Tibial nerve (tissue), 4 donors: Measurements from ENCODE around the gene TENT4B. TPM values are rescaled to one million over a fixed set of nuclear protein-coding genes. Genes with fewer than 3 reads are reported as not detected.
A peak's percentile ranks its signal among the peaks of the same experiment; 100 is the strongest.

Experiments
- DNase-seq, 2 donors: peaks; one replicate each; pipeline ENCODE4 v3.0.0-alpha.2; 2019; ENCODE audit warnings: low spot score in 2 of 2
- H3K27ac ChIP-seq, 4 donors: fragments of 200-600 bp; sonication (generic) in 3 of 4; one replicate each; pipeline ENCODE4 v1.5.1; 2017 to 2019; ENCODE audit warnings: mild to moderate bottlenecking in 1 of 4
- H3K27me3 ChIP-seq, 2 donors: fragments of 200-600 bp; sonication (generic) in 1 of 2; one replicate each; pipeline versions ENCODE4 v1.5.1 to v1.6.0; 2017 to 2019
- H3K36me3 ChIP-seq, 3 donors: fragments of 200-600 bp; sonication (generic); one replicate each; pipeline ENCODE4 v1.5.1; 2018 to 2019
- H3K4me1 ChIP-seq, 4 donors: fragments of 200-600 bp; sonication (generic) in 3 of 4; one replicate each; pipeline ENCODE4 v1.5.1; 2017 to 2019
- H3K4me3 ChIP-seq, 4 donors: fragments of 200-600 bp; sonication (generic) in 3 of 4; one replicate each; pipeline ENCODE4 v1.5.1; 2017 to 2019; ENCODE audit warnings: mild to moderate bottlenecking in 1 of 4, moderate library complexity in 1 of 4
- H3K9me3 ChIP-seq, 4 donors: fragments of 200-600 bp; sonication (generic) in 3 of 4; one replicate each; pipeline ENCODE4 v1.5.1; 2017 to 2019
- CTCF ChIP-seq, 5 experiments: fragments of 200-600 bp in 3 of 5; fragments of 450-650 bp in 2 of 5; sonication (generic) in 3 of 5; IDR thresholded peaks; one replicate each; pipeline ENCODE4 v1.5.1; 2016 to 2019; ENCODE audit warnings: antibody characterized with exemption in 5 of 5, mild to moderate bottlenecking in 3 of 5, moderate library complexity in 2 of 5
- EP300 ChIP-seq, 2 donors: sonication (generic); formaldehyde crosslinking; IDR thresholded peaks; one replicate each; pipeline ENCODE4 v1.6.1; 2017; ENCODE audit warnings: antibody characterized with exemption in 2 of 2, mild to moderate bottlenecking in 1 of 2
- POLR2A ChIP-seq, 2 donors: fragments of 450-650 bp; IDR thresholded peaks; one replicate each; pipeline ENCODE4 v1.6.1; 2017; ENCODE audit warnings: antibody characterized with exemption in 2 of 2, mild to moderate bottlenecking in 2 of 2, moderate library complexity in 2 of 2
- WGBS, 2 donors: methylation state at CpG; one replicate each; pipeline ENCODE4 v1.1.5; 2018; 5-methylcytosine and 5-hydroxymethylcytosine counted together
- total RNA-seq, 4 donors: library from RNA; depleted of rRNA; stranded (reverse); fragments of >200 nt; gene quantifications; one replicate each; pipeline ENCODE4 v1.1.0, GENCODE V29; 2016

Gene TENT4B
- total RNA-seq, 4 donors from 2014 or later = 11.7 to 18.6 (median 16.5) TPM

DNA sequence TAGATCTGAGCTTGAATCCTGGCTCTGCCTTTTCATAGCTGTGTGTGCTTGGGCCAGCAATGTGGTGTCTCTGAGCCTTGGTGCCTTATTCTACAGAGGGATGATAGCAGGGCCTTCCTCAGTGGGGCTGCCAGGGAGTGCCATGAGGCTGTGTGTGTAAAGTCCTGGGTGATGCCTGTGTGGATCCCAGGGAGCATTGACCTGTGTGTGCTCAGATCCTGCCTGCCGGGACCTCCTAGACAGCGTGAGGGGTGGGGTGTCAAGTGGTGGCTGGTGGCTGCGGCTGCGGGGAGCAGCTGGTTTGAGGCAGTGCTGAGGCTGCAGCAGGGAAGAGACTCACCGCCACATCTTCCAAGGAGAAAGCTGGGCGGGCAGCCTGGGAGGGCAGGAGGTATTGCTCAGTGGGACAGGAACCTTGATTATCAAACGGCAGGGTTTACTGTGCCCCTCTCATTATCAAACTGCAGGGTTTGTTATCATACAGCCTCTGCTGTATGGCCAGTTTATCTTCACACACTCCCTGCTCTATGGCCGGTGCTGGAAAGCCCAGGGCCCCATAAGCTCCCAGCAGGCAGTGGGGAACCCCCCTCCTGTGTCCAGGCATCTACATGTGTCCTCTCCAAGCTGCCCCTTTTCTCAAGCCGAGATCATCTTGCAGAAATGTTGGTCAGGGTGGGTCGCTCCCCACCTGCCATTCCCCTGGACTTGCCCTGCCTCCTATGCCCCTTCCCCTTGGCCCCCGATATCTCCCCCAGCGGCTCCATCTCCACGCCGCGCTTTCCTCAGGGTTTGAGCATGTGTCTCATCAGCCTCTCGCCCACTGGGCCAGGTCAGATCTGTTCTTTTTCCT is 110.2 kb downstream of the TENT4B start:
- Histone ChIP-seq H3K4me1 (peaks cover 0 to 57% (median 18%) of the 10 kb centered on the region in 4 donors), H3K27ac (no peak overlapping the region), H3K36me3 (no peaks in the 10 kb centered on the region), H3K27me3 (no peaks in the 10 kb centered on the region), H3K4me3 (no peak overlapping the region), H3K9me3 (no peaks in the 10 kb centered on the region)
- WGBS, 2 donors = 77 to 84% methylated on average over 15 to 16 of the region's 16 CpGs
- TF ChIP-seq EP300 (IDR thresholded peaks at IDR 0.05) (no peak), POLR2A (IDR thresholded peaks at IDR 0.05) (no peak), CTCF (IDR thresholded peaks at IDR 0.05) (no peak)
- no peak for DNase-seq

DNA sequence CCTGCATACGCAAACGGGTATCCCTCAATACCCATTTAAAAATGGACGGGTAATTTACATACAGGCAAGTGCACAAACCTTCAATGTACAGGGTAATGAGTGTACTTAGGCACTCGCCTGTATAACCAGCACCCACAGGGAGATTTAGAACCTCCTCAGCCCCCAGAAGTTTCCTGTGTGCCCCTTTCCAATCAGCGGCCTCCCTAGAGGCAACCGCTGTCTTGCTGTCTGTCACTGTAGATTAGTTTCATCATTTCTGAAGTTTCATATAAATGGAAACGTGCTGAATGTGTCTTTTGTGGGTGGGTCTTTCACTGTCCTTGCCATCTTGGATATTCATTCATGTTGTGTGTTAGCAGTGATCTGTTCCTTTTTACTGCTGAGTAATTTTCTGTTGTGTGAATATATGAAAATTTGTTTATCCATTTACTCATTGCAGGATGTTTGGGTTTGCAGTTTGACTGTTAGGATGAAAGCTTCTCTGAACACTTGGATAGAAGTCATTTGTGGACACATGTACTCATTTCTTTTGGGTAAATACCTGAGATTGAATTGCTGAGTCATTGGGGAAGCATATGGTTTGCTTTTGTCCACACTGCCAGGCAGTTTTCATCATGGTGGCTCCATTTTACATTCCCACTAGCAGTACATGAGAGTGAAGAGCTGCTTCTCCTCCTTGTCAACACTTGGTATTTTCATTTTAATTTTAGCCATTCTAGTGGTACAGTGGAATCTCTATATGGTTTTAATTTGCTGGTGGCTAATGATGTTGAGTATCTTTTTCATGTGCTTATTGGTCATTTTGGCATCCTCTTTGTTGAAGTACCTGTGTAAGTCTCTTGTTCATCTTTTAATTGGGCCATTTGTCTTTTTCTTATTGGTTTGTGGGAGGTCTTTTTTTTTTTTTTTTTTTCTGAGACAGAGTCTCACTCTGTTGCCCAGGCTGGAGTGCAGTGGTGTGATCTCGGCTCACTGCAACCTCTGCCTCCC is 111.1 kb downstream of the TENT4B start:
- WGBS, 2 donors = 78 to 81% methylated on average over 8 of the region's 8 CpGs
- H3K9me3 ChIP-seq = no peaks in the 10 kb centered on the region
- H3K36me3 ChIP-seq = no peaks in the 10 kb centered on the region
- no peak overlapping the region for H3K27ac ChIP-seq
- no peaks in the 10 kb centered on the region for H3K27me3 ChIP-seq
- DNase-seq = no peak
- TF ChIP-seq POLR2A (IDR thresholded peaks at IDR 0.05) (no peak), EP300 (IDR thresholded peaks at IDR 0.05) (no peak), CTCF (IDR thresholded peaks at IDR 0.05) (no peak)
- peaks cover 0 to 48% (median 18%) of the 10 kb centered on the region in 4 donors for H3K4me1 ChIP-seq
- no peak overlapping the region for H3K4me3 ChIP-seq

DNA sequence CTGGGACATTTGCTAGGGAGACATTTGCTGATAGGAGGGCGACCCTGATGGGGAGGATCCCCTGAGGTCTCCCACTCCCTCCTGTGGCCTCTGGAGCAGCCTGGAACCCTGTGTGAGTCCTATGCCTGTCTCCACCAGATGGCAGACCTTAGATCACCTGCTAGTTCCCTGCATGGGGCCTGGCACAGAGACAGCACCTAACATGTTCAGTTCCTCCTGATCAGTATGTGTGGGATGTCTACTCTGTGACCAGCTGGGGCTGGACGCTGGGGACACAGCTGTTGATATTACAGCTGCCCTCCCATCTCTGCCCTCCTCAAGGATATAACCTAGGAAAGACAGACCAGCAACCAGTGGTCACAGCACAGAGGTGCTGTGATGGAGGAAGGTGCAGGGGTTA is 112.2 kb downstream of the TENT4B start:
- Histone ChIP-seq H3K9me3 (no peaks in the 10 kb centered on the region), H3K36me3 (no peaks in the 10 kb centered on the region), H3K27me3 (no peaks in the 10 kb centered on the region), H3K4me1 (peaks cover 0 to 38% (median 11%) of the 10 kb centered on the region in 4 donors), H3K4me3 (no peak overlapping the region), H3K27ac (peak overlapping the region in 1 of 4 donors; percentile 79)
- TF ChIP-seq CTCF (IDR thresholded peaks at IDR 0.05) = peak in 1 of 5 experiments; percentile 17
- TF ChIP-seq EP300 (IDR thresholded peaks at IDR 0.05) = no peak
- TF ChIP-seq POLR2A (IDR thresholded peaks at IDR 0.05) = no peak
- no peak for DNase-seq
- WGBS, 2 donors = 63% methylated on average over 2 of the region's 2 CpGs

GRCh38 chr16:50265716-50266336 is 112.7 kb downstream of the TENT4B start:
- H3K9me3 ChIP-seq = no peaks in the 10 kb centered on the region
- H3K27ac ChIP-seq = peak overlapping the region in 2 of 4 donors; percentile 79 to 82
- TF ChIP-seq POLR2A (IDR thresholded peaks at IDR 0.05) = no peak
- WGBS, 2 donors = 90 to 95% methylated on average over 7 to 10 of the region's 10 CpGs
- no peaks in the 10 kb centered on the region for H3K27me3 ChIP-seq
- H3K4me1 ChIP-seq = peaks cover 0 to 38% (median 11%) of the 10 kb centered on the region in 4 donors
- H3K4me3 ChIP-seq = peak overlapping the region in 2 of 4 donors; percentile 47 to 49
- no peak for DNase-seq
- no peaks in the 10 kb centered on the region for H3K36me3 ChIP-seq
